Fibroblast of mammary gland (primary cell): ENCODE data around the gene C1R.

Source experiments
- DNase-seq: peaks from one replicate; pipeline ENCODE4 v3.0.0-alpha.2; 2010; ENCODE audit warnings: low read depth
- H3K4me3 ChIP-seq: 2 replicates; pipeline ENCODE4 v1.5.1; 2011; ENCODE audit warnings: low read depth, mild to moderate bottlenecking, low read length, moderate library complexity; ENCODE audit not compliant: control insufficient read depth
- TF ChIP-seq, protein P1 (sequence below): conservative IDR thresholded peaks from 2 replicates; pipeline ENCODE4 v1.5.1; 2011; ENCODE audit warnings: low read depth, low read length, inconsistent platforms; ENCODE audit not compliant: control insufficient read depth, insufficient read depth

The C1R gene

DNA sequence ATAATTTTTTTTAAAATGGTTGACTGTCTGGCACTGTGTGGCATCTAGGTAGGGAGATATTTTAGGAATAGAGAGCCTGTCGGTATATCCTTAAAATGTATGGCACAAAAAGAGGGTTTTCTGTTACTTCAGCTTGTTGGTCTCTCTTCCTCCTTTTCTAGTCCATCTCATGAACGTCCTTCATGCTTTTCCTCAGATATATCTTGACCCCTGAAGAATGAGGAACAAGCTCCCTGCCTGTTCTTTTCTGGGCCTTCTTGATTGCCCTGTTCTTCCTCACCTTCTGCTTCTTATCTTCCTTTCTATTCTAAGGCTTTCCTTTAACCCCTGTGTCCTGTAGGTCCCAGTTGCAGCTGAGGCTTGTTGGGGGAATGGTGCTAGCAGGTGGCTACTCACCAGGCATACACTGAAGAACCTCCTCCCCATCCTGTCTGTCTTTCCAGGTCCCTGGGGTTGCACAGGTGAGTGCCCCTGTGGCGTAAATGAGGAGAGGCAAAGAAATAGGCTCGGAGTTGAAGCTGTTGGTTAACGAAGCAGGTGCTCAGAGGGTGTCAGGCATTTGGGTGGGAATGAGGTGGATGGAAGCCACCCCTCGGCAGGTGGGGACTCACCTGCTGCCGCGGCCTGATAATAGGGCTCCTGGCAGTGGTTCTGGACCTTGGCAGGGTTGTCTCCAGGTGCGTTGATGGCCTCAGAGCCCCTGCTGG lies 7.2 kb upstream of the C1R start:
- TF ChIP-seq, protein P1, sequence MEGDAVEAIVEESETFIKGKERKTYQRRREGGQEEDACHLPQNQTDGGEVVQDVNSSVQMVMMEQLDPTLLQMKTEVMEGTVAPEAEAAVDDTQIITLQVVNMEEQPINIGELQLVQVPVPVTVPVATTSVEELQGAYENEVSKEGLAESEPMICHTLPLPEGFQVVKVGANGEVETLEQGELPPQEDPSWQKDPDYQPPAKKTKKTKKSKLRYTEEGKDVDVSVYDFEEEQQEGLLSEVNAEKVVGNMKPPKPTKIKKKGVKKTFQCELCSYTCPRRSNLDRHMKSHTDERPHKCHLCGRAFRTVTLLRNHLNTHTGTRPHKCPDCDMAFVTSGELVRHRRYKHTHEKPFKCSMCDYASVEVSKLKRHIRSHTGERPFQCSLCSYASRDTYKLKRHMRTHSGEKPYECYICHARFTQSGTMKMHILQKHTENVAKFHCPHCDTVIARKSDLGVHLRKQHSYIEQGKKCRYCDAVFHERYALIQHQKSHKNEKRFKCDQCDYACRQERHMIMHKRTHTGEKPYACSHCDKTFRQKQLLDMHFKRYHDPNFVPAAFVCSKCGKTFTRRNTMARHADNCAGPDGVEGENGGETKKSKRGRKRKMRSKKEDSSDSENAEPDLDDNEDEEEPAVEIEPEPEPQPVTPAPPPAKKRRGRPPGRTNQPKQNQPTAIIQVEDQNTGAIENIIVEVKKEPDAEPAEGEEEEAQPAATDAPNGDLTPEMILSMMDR = no peak
- H3K4me3 ChIP-seq = no peak overlapping the region
- no peak for DNase-seq

DNA sequence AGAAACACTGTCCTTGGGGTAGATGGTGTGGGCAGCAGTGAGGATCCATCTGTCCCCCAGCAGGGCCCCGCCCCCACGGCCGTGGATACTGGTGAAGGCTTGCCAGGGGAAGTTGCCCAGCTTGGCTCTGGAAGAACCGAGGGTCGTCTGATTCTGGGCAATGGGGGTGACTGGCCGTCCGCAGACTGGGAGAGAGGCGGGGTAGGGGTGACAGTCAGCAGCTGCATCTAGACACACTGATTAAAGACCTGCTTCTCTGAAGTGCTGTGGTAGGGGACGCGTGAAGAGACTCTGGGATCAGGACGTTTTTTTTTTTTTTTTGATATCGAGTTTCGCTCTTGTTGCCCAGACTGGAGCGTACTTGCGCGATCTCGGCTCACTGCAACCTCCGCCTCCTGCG lies 4.7 kb upstream of the C1R start:
- H3K4me3 ChIP-seq = no peak overlapping the region
- TF ChIP-seq, protein P1 = no peak
- DNase-seq = no peak

DNA sequence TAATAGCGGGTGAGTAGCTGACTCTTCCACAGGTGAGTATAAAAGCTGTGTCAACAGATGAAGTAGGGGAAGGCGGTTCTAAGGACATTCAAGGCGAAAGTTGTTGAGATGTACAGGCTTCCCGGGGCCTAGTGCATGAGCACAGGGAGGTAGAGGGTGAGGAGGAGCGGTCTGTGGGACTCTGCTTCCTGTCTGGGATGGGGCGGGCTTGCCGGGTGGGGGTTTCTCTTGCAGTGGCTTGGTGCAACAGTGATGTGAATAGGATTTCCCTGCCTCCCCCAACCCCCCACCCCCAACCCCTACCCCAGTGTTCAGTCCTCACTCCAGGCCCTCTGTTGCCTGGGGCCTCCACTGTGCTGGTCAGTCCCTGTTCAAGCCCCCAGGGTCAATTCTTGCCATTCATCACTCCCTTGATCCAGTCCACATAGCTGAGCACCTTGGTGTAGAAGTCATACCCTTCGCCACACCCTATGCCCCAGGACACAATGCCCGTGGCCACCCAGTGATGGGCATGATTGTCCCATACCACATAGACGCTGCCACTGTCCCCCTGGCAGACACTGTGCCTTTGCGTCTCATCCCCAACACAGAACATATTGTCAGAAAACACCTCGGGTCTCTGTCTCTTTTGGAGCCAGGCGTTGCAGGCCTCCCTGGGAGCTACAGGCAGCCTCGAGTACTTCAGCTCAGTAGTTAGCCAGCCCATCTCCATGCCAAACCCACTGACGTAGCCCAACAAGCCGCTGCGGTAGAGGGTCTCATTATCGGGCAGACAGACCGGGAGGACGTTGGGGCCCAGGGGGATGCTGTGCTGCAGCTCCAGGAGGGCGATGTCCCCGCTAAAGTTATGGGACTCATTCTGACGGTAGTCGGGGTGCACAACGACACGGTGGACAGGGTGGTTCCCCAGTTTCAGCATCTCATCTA lies 4.0 kb upstream of the C1R start:
- no peak overlapping the region for H3K4me3 ChIP-seq
- DNase-seq = no peak
- TF ChIP-seq, protein P1 = no peak

DNA sequence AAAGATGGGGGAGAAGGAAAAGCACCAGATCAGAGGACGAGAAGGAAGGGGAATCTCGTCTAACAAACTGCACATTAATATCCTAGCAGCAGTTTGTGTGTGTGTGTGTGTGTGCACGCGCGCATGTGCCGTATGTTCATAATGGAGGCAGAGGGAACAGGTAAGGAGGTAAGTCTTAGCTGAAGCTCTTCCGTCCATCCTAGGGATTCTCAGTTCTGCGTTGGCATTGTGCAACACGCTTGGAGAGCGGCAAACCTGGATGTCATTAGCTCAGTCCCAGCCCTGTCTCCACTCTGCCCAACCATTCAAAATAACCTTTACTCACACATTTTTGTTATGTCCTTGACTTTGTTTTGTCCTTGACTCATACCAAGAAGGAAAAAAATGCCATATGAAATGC lies 1.6 kb upstream of the C1R start:
- DNase-seq = peak; percentile 71
- TF ChIP-seq, protein P1 = no peak
- no peak overlapping the region for H3K4me3 ChIP-seq

DNA sequence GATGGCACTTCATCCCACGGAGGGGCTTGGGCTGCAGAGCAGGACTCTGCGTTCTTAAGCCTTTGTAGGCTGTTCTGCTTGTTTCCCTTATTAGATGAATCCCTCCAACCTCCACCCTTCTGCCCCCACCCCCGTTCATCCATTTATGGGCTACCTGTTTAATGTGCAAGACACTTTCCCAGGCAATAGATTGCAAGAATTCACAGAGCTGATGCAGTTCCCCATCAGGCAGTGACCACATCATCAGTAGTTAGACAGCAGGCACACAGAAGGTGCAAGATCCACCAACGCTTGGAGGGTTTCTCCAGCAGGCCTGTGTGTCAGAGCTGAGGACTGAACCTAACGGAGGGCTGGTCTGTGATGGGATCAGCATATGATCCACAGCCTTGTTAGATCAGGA lies 1.2 kb upstream of the C1R start:
- DNase-seq = peak; percentile 30
- TF ChIP-seq, protein P1 = no peak
- H3K4me3 ChIP-seq = no peak overlapping the region

DNA sequence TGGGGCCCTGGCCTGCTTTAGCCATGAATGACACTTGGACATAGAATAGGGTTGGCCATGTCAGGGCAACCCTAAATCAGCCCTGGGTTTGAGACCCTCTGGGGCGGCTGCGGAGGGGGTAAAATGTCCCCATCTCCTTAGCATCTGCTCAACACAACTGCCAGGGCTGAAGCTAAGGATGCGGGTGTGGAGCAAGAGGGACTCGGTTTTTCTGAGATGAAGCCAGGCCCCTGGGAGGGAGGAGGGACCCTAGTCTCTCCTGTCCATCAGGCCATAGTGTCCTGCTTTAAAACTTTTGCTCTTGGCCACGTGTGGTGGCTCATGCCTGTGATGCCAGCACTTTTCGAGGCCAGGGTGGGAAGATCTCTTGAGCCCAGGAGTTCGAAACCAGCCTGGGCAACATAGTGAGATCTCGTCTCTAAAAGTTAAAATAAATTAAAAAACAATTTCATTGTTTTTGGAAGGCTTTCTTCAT lies 778 bp upstream of the C1R start:
- DNase-seq = no peak
- no peak overlapping the region for H3K4me3 ChIP-seq
- TF ChIP-seq, protein P1 = no peak
